DND-41 (cell line): Measurements from ENCODE around the gene CFAP157.

Experiments used
- EZH2 ChIP-seq: IDR thresholded peaks from 3 replicates; pipeline ENCODE4 v1.6.1; 2012; ENCODE audit warnings: borderline replicate concordance, low read depth, mild to moderate bottlenecking, moderate library complexity, low read length, inconsistent platforms; ENCODE audit not compliant: severe bottlenecking
- TF ChIP-seq, protein P1 (sequence below): IDR thresholded peaks from 2 replicates; pipeline ENCODE4 v1.5.1; 2012; ENCODE audit warnings: borderline replicate concordance, low read length, moderate library complexity, mild to moderate bottlenecking; ENCODE audit not compliant: poor library complexity, severe bottlenecking; ENCODE audit errors: extremely low read depth

DNA sequence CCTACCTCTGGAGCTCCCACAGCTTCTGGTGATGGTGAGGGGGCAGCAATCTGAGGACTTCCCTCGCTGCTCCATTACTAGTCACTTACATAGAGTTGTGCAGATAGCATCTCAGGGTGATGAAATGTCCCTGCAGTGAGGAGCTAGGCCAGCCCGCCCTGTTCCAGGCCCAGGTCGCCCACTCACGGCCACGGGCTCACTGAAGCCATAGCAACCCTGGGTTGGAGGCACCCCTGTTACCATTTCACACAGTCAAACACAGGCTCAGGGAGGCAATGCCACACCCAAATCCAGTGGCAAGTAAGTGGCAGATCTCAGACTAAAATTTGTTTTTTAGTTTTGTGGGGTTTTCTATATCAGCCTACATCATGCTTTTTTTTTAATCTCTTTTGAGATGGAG lies 52.1 kb downstream of the CFAP157 start:
- TF ChIP-seq EZH2: no peak
- TF ChIP-seq, protein P1, sequence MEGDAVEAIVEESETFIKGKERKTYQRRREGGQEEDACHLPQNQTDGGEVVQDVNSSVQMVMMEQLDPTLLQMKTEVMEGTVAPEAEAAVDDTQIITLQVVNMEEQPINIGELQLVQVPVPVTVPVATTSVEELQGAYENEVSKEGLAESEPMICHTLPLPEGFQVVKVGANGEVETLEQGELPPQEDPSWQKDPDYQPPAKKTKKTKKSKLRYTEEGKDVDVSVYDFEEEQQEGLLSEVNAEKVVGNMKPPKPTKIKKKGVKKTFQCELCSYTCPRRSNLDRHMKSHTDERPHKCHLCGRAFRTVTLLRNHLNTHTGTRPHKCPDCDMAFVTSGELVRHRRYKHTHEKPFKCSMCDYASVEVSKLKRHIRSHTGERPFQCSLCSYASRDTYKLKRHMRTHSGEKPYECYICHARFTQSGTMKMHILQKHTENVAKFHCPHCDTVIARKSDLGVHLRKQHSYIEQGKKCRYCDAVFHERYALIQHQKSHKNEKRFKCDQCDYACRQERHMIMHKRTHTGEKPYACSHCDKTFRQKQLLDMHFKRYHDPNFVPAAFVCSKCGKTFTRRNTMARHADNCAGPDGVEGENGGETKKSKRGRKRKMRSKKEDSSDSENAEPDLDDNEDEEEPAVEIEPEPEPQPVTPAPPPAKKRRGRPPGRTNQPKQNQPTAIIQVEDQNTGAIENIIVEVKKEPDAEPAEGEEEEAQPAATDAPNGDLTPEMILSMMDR: no peak
